Subcutaneous adipose tissue (tissue), 4 donors: ENCODE measurements around the gene IL10RA. TPM values are rescaled to one million over a fixed set of nuclear protein-coding genes. Genes with fewer than 3 reads are reported as not detected.

Experiments used
- CTCF ChIP-seq: fragments of 450-650 bp; IDR thresholded peaks from one replicate; pipeline ENCODE4 v1.5.1; 2016; ENCODE audit warnings: low read depth, mild to moderate bottlenecking, control low read depth, antibody characterized with exemption, moderate library complexity
- total RNA-seq, 4 donors: library from RNA; depleted of rRNA; stranded (reverse); fragments of >200 nt; gene quantifications; one replicate each; pipeline ENCODE4 v1.1.0, GENCODE V29; 2016

IL10RA gene
- total RNA-seq, 4 donors from 2014 or later: 31.3 to 101 (median 48.6) TPM

GRCh38 chr11:118002010-118002540, 15.9 kb downstream of the IL10RA start:
- TF ChIP-seq CTCF: no peak

DNA sequence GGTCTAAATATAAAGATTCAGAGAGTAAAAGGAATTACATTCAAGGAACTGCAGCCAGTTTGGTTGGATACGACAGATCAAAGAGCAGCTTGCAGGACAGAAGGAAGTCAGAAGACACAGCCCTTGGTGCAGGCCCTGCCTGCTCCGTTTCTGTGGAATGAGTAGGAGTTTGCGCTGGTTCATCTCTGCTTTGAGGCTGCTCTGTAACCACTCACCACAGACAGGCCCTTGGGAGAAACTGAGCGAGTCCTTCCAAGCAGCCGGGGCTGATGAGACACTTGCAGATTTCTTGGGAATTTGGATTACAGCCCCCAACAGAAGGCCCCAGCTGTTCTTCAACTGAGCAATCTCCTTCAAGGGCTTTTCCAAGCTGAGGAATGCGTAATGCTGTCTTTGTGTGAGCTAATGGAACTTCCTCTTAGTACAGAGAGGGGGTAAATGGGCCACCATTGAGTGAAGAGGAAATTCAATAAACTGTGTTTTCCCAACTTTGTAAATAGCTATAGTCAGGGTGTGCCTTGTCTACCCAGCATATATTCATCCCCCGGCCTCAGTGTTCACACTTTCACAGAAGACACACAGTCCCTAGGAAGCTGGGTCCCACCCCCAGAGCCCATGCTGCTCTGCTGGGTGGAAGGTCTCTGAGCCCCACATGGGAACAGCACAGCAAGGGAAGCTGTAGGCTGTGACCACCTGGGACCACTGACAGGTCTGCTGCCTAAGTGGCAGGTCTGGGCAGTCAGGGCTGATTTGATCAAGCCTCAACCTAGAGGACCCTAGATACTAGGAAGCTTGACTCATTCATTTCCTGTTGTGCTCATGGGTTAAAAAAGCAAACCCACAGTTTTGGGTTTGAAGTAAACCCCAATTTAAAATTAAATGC, 16.6 kb downstream of the IL10RA start:
- no peak for TF ChIP-seq CTCF

DNA sequence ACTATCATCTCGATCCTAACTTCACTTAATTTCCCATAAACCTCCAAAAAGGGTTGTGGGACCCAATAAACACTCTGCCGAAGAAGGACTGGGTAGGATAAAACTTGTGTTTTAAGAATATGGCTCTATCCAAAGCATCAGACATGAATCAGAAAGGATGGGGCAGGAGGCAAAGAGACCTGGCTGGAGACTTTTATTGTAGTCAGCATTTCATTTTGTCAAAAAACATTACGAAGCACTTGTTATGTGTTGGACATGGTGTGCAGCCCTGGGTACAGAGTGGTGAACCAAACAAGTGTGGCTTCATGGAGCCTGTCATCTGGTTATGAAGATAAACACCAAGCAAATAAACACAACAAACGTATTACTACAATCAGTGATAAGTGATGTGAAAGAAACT, 17.3 kb downstream of the IL10RA start:
- no peak for TF ChIP-seq CTCF

DNA sequence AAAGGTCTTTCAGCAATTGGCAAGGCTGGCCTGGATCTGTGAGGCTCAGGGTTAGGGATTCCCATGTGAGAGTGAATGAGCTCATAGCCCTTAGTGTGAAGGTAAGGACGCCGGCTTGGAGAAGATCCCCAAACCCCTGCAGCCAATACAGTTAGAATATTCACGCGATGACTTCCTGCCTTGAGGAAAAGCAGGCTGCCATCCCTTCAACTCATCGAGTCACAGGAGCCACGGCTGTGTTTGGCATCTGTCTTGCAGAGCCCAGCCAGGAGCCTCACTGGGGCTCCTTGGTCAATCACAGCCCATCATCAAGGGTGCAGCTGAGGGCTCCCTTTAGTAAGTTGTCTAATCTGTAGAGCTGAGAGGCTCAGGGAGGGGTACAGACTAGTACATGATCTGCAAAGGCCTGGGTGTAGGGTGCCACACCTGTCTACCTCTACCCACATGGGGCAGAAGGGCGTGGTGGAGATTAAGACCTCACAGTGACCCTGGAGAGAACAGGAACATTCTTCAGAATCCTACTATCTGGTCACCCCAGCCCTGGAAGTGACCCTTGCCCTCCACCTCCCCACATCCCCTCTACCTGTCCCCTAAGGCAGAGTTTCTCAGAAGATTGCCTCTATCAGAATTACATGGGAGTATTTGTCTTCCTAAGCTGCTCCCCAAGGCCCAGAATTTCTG, 18.5 kb downstream of the IL10RA start:
- no peak for TF ChIP-seq CTCF

DNA sequence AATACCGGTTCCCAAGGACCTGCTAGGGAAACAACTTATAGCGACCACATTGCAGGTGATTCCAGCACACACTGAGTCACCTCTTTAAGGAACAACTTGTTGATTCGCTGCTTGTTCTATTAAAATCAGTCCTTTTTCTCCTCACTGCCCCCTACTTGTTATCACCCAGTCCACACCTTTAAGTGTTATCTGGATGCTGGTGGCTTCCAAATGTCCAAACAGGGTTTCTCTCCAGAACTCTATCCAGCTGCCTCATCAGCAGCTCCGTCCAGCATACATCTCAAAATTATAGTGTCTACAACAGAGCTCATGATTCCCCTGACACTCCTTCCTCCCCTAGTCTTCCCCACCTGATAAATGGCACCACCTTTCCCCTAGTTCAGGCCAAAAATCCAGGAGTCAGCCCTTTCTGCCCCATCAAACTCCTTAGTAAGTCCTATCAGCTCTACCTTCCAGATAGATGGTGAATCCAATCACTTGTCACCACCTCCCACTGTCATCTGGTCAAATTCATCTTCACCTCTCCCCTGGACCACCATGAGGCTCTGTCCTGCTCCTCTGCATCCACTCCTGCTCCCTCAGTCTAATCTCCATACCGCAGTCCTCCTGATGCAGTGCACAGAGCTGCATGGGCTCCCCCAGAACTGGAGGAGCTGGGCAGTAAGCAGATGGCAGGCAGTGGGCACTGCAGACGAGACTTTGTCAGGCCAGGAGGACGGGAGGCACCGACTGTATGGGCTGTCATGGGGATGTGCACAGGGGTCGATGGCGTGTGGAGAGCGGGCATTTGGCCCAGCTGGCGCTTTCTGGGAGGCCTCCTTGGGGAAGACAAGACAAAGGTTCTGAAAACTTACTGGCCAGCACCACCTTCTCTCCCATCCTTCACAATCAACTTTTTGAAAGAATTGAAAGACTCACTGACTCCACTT, 19.3 kb downstream of the IL10RA start:
- no peak for TF ChIP-seq CTCF

GRCh38 chr11:118006153-118006534, 19.9 kb downstream of the IL10RA start:
- TF ChIP-seq CTCF: no peak
